HK-2 (cell line): Measurements from ENCODE around the gene HAL.
"Not testable (repeated sequence)": the region's sequence is repeated elsewhere in the genome, so short reads cannot be mapped to it uniquely, and the experiment has no call there.

ENCODE experiments used
- DNase-seq: peaks from one replicate; pipeline ENCODE4 v3.0.0-alpha.2; 2018; ENCODE audit not compliant: unreplicated experiment

Gene HAL

GRCh38 chr12:95977764-95978305, 18.3 kb downstream of the HAL start:
- no peak for DNase-seq

DNA sequence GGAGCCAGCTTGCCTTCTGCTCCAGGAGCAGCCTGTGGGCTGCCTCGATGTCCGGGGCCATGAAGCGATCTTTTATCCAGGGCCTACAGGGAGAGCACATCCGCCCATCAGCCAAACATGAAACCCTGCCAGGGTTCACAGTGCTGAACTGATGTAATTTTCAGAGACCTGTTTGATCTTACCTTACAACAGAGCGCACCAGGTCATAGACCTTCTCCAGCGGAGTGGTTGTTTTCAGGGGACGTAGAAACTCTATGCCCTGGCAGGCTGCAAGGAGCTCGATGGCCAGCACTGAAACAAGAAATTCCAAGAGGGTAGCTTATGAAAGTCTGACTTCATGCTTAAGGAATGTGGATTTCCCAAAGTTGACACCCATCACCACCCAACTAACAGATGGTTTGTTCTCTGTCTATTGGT, 19.7 kb downstream of the HAL start:
- no peak for DNase-seq

GRCh38 chr12:95975491-95975890, 20.7 kb downstream of the HAL start:
- no peak for DNase-seq

GRCh38 chr12:95974358-95974757, 21.8 kb downstream of the HAL start:
- no peak for DNase-seq

DNA sequence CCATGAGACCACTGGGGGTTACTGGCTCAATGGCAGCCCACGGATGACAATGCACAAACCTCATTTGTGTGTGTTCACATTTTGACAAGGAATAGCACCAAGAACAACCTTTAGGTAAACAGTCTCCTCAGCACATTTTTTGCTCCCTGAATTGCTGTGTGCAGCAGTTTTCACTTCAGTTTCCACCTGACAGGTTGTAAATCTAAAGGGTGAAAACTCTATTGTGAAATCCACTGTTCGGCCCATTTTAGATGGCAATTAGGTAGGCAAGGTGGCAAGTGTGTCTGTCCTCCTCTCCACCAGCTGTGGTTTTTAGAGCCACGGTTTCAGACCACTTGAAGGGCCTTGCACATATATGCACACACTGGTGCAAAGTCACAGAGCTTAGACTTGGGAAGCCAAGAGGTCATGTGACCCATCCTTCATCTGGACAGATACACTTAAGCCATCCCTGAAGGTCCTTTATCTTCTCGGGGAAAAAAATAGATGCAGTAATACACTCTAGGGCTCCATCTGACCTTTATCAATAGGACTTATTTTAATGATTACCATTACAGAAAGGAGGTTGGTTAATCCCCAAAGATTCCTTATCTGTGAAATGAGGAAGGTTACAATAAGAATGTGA, 23.2 kb downstream of the HAL start:
- DNase-seq, result no peak

- DNase-seq, result no peak
These were observed 25.2 kb downstream of the HAL start for GRCh38 chr12:95970905-95971304.

DNA sequence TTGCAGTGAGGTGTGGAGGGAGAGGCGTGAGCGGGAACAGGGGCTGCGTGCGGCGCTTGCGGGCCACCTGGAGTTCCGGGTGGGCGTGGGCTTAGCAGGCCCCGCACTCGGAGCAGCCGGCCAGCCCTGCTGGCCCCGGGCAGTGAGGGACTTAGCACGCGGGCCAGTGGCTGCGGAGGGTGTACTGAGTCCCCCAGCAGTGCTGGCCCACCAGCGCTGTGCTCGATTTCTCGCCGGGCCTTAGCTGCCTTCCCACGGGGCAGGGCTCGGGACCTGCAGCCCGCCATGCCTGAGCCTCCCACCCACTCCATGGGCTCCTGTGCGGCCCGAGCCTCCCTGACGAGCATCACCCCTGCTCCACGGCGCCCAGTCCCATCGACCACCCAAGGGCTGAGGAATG, 27.0 kb downstream of the HAL start:
- DNase-seq, result not testable (repeated sequence)

DNA sequence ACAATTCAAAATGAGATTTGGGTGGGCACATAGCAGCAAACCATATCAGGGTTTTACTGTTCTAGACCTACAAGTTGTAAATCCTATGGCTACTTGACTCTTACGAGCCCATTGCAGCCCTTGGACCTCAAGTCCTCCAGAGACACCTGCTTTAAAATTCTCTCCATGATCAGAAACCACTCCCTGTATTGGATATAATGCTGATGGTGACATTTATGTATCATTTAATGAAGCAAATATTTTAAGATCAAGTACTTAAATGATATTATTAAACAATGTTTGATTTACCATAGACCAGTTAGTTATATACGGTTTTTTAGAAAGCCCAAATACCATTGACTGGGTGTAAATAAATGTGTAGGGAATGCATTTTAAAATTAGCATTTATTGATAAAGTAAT, 28.8 kb downstream of the HAL start:
- no peak for DNase-seq

- DNase-seq, result no peak
These were observed 29.8 kb downstream of the HAL start for GRCh38 chr12:95966287-95966870.

- no peak for DNase-seq
These were observed 33.0 kb downstream of the HAL start for GRCh38 chr12:95963096-95963495.

GRCh38 chr12:95962222-95962621, 33.9 kb downstream of the HAL start:
- no peak for DNase-seq

GRCh38 chr12:95960241-95960640, 35.9 kb downstream of the HAL start:
- DNase-seq, result no peak

- no peak for DNase-seq
These were observed 37.0 kb downstream of the HAL start for GRCh38 chr12:95959107-95959506.

DNA sequence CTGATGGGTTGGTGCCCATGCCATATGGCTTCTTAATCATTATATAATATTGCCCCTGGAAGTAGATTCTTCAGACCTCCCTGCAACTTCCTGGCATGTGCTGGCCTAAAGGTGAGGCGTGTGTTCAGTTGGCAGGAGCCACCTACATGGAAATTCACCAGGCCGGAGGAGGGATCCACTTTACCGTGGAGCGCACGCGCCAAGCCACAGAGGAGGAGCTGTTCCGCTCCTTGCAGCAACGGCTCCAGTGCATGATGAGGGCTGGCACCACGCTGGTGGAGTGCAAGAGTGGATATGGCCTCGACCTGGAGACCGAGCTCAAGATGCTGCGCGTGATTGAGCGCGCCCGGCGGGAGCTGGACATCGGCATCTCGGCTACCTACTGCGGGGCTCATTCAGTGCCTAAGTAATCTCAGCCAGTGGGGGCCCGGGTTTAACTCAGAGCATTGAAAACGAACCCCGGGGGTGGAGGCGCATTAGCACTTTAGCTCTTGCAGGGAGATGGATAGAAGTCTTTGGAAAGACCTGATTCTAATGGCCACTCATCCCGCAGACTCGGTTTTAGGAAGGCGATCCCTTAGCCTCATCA, 39.5 kb downstream of the HAL start:
- no peak for DNase-seq

GRCh38 chr12:95955549-95956159, 40.5 kb downstream of the HAL start:
- DNase-seq, result no peak

- no peak for DNase-seq
These were observed 43.1 kb downstream of the HAL start for GRCh38 chr12:95953000-95953399.

DNA sequence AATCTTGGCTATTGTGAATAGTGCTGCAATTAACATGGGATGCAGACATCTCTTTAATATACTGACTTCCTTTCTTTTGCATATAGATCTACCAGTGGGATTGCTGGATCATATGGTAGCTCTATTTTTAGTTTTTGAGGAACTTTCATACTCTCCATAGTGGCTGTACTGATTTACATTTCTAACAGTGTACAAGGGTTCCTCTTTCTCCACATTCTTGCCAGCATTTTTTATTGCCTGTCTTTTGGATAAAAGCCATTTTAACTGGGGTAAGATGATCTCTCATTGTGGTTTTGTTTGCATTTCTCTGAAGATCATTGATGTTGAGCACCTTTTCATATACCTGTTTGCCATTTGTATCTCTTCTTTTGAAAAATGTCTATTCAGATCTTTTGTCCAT, 44.6 kb downstream of the HAL start:
- no peak for DNase-seq

DNA sequence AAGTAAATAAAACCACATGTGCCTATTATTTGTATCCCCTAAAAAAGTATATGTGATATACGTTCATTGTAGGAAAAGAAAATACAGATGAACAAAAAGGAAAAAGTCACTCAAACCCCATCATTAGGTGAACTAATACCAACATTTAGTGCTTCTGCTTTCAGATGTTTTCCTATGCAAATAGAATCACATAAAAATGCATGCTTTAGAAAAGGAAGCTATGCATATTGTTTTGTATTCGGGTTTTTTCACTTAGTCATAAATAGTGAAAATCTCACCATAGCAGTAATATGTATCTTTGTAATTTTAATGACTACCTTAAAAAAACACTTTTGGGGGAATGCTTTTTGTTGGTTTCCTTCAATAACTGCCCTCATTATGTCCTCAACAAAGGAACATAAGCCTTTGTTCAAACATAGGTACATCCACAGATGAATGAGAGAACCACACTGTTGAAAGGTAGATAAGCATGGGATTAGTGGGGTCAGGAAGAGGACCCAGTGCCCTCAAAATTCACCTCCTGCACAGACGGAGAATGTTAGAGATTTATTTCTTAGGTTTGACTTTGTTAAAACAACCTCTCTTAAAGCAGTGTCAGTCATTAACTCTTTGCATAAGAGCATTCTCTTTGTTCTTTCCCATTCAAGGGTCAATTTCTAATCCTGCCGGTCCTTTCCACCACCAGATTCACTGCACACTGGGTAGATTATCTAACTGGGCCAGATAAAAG, 46.5 kb downstream of the HAL start:
- DNase-seq, result no peak

GRCh38 chr12:95944108-95944704, 51.9 kb downstream of the HAL start:
- no peak for DNase-seq

DNA sequence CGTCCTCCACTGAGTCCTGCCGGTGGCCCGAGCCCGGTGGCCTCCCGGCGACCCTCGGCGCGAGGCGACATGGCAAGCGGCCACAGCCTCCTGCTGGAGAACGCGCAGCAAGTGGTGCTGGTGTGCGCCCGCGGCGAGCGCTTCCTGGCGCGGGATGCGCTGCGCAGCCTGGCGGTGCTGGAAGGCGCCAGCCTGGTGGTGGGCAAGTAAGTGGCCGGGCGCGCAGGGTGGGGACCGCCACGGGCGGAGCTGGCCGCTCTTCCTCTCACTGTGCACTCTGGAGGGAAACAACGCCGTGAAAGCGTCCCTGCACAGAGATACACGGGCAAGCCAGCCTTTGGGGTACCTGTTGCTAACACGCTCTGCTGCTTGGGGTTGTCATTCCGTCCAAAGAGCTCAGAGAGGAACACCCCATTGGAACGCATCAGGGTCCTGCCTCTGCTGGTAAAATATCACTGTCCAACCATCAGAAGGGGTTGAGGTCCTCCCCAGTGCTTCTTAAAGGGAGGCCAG, 52.8 kb downstream of the HAL start, which contains the start of gene AMDHD1:
TSS of gene AMDHD1 (plus strand) at position 2 of the 513 bp plus-strand sequence. CDS start at position 70, 68 bp downstream.
- DNase-seq, result peak; percentile 60
